Stimulated activated CD4-positive, alpha-beta T cell treated with anti-CD3 and anti-CD28 coated beads, Interleukin-12 subunit alpha, Interleukin-12 subunit beta, amount 100 ng/mL, for 48 hours (primary cell): ENCODE measurements around the gene VSIG10L2.
A peak's percentile ranks its signal among the peaks of the same experiment; 100 is the strongest.

Source experiments
- DNase-seq, 3 donors: peaks; one replicate each; pipeline ENCODE4 v3.0.0-alpha.2; 2020; ENCODE audit warnings: low read depth in 2 of 3, low spot score in 1 of 3

VSIG10L2 gene

GRCh38 chr11:125929445-125930075 is 16.3 kb upstream of the VSIG10L2 start:
- no peak for DNase-seq

DNA sequence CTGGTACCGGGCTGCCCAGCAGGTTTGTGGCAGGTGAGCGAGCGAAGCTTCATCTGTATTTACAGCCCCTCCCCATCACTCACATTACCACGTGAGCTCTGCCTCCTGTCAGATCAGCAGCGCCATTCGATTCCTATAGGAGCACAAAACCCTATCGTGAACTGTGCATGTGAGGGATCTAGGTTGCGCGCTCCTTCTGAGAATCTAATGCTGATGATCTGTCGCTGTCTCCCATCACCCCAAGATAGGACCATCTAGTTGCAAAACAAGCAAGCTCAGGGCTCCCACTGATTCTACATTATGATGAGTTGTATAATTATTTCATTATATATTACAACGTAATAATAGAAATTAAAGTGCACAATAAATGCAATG is 15.8 kb upstream of the VSIG10L2 start:
- DNase-seq = no peak

GRCh38 chr11:125931116-125931515 is 14.7 kb upstream of the VSIG10L2 start:
- no peak for DNase-seq

- no peak for DNase-seq
Observed at GRCh38 chr11:125931668-125932067, 14.2 kb upstream of the VSIG10L2 start.

- no peak for DNase-seq
Observed at GRCh38 chr11:125932301-125932700, 13.5 kb upstream of the VSIG10L2 start.

DNA sequence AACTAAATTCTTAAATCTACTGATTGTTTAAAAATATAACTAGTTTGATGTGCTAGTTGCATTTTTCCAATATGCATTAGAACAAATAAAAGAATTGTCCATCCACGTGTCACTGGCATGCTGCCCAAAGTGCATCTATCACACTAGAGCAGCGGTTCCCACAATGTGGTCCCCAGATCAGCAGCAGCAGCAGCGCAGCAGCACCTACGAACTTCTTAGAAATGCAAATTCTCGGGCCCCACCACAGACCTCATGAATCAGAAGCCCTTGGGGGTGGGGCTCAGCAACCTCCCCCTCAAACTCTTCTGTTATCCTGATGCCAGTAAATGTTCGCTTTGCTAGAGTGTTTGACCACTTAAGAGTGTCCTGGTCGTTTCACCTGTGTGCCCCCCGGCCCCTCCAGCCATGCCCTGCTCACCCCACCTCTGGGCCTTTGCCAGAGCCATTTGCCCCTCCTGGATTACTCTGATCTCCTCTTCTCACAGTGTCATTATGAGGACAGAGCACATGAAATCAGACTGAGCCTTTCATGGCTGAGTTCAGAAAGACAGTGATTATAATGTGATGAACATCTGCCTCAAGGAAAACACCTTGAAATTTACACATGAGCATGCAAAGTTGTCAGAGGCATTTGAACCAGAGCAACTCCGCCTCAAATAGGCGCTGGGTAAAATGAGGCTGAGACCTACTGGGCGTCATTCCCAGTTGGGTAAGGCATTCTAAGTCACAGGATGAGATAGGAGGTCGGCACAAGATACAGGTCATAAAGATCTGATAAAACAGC is 12.6 kb upstream of the VSIG10L2 start:
- no peak for DNase-seq

- DNase-seq = no peak
Observed at GRCh38 chr11:125934473-125934872, 11.4 kb upstream of the VSIG10L2 start.

DNA sequence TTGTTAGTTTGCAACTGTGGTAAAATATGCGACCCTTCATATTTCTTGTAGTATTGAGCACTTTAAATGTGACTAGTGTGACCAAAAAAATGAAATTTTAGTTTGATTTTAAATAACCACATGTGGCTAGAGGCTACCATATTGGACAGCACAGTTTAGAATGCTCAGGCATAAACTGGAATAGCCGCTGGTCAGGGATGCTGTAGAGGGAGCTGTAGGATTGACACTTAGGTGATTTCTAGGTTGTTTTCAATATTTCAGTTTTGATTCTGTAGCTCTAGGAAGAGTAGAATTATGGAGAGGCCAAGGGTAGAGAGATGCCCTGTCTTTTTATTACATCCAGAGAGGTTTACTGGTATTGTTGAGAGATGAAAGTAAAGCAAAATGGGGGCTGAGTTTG is 10.8 kb upstream of the VSIG10L2 start:
- DNase-seq = no peak

- no peak for DNase-seq
Observed at GRCh38 chr11:125935618-125936199, 10.1 kb upstream of the VSIG10L2 start.

DNA sequence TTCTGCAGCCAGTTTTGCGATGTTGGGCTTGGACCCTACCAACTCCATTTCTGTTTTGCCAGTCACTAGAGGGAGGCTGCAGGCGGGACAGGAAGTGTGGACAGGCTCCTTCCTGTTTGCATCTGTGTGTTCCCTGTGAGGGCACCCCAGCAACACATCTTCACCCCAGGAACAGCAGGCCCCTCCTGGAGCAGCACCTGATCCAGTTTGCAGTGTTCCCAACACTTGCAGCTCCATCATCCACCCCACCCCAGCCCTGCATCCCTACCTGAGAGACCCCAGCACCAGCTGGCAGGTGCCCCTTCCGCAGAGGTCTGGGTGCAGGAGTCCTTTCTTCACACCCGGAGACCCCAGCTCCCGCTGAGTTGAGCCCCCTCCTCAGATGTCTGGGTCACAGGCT is 7.4 kb upstream of the VSIG10L2 start:
- no peak for DNase-seq

- DNase-seq = no peak
Observed at GRCh38 chr11:125939081-125939521, 6.7 kb upstream of the VSIG10L2 start.

DNA sequence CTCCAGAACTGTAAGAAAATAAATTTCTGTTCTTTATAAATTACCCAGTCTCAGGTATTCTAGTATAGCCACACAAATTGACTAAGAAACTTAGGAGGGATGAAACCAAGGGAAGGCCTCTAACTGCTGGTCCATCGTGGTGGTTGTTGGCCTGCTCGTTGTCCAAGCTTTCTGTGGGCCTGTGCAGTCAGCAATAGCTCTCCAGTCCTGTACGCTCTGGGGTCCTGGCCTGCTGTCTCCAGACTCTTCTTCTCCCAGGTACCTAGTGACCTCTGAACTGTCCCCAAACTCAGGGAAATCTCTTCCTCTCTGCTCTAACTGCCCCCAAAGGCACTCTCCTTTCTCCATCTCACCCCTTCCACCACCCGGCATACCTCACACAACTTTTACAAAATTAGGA is 5.7 kb upstream of the VSIG10L2 start:
- DNase-seq = no peak

GRCh38 chr11:125941267-125941618 is 4.6 kb upstream of the VSIG10L2 start:
- no peak for DNase-seq

GRCh38 chr11:125941619-125942611 is 3.9 kb upstream of the VSIG10L2 start:
- peak; percentile 28 to 42 (median 33) for DNase-seq

DNA sequence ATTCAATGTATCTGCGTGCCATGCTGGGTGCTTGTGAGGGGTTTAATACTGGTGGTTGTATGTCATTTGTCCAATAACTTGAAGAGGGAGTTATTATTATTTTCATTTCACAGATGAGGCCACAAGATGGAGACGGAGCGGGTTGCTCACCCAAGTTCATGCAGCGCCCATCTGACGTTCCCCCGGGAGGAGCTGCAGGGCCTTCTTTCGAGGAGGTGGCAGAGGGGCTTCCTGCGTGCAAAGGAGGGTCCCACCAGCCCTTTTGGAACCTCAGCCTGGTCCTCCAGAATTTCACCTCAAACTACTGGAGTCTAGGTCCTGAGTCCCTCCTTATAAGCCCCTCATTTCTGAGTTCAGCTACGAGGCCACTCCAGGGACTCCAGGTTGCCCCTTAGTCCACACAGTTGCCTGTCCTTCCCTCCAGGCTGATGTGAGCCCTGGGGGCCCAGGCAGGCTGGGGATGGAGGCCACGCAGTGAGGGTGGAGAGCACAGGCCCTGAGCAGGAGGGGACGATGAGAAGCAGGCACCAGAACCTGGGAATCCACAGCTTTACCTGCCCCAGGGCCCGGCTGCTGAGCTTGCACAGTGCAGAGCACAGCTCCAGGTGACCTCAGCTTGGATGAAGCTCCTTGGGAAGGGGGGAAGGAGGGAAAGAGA is 2.9 kb upstream of the VSIG10L2 start:
- DNase-seq = no peak

- no peak for DNase-seq
Observed at GRCh38 chr11:125943661-125944349, 2.0 kb upstream of the VSIG10L2 start.

GRCh38 chr11:125944350-125945010 is 1.4 kb upstream of the VSIG10L2 start:
- no peak for DNase-seq

DNA sequence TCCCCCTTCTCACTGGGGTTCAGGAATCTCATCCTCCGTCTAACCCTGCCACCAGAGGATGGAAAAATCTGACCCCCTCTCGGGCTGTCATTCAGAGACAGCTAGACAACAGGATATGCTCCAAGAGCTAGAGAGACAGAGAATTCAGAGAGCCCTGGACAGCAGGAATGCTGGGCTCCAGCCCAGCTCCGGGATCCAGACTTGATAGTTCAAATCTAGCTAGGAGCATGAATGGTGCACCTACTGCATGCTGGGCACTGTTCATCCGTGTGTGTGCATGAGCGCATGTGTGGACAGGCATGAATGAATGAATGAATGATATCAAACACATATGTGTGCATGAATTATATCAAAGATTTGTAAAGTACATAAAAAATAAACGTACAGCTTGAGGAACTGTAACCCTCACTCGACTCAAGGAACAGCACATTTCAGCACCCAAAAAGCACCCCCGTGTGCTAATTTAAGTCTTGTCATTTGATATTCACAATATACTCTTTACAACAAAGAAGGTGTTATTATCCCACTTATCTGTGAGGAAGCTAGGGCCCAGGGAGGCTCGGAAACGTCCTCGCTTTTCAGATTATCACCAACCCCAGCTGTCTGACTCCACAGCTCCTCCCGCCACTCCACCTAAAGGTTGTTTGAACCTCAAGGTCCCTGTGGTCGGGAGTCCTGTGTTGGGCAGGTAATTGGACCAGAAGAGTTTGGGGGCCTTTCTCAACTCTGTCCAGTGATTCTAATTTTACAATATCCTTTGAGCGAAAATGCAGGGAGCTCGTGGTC is 640 bp upstream of the VSIG10L2 start:
- no peak for DNase-seq
